Hepatic stellate cell (primary cell): ENCODE measurements around the gene BNIP2.

Experiments used
- DNase-seq: peaks from one replicate; pipeline ENCODE4 v3.0.0; 2011; ENCODE audit warnings: low spot score

The BNIP2 gene

GRCh38 chr15:59622289-59622688, 66.8 kb downstream of the BNIP2 start:
- DNase-seq = peak; percentile 27

GRCh38 chr15:59618406-59618805, 70.7 kb downstream of the BNIP2 start:
- DNase-seq = no peak

DNA sequence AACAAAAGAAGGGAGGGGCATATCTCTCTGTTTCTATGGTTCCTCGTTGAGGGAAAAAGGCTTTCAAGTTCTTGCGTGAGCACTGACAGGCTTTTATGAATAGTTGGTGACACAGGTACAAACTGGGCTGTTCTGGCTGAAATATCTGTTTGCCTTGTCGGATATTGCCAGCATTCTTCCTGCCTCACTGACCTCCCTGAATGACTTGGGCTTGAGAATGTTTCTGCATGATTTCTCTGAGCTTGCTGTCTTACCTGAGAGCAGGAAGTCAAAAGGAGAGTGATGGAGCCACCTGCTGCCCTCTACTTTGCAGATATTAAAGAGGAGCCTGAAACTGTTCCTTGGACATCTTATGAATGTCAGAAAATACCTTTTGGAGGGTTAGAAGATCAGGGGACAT, 72.7 kb downstream of the BNIP2 start:
- no peak for DNase-seq

- no peak for DNase-seq
Observed at GRCh38 chr15:59615661-59616060, 73.5 kb downstream of the BNIP2 start.

DNA sequence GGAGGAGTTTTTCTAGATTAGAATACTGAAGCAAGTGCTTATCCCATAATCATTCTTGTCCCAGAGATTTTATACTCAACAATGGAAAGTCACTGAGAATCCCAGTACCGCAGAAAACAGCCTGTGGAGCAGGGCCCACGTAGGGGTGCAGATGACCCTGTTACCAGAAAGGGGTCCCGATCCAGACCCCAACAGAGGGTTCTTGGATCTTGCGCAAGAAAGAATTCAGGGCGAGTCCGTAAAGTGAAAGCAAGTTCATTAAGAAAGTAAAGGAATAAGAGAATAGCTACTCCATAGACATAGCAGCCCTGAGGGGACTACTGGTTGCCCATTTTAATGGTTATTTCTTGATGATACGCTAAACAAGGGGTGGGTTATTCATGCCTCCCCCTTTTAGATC, 75.0 kb downstream of the BNIP2 start:
- DNase-seq = no peak

- no peak for DNase-seq
Observed at GRCh38 chr15:59611276-59612260, 77.6 kb downstream of the BNIP2 start, which contains the start of gene GCNT3. TSS of gene GCNT3 (plus strand) at chr15:59611783. CDS start at chr15:59618239, 6,456 bp downstream.

DNA sequence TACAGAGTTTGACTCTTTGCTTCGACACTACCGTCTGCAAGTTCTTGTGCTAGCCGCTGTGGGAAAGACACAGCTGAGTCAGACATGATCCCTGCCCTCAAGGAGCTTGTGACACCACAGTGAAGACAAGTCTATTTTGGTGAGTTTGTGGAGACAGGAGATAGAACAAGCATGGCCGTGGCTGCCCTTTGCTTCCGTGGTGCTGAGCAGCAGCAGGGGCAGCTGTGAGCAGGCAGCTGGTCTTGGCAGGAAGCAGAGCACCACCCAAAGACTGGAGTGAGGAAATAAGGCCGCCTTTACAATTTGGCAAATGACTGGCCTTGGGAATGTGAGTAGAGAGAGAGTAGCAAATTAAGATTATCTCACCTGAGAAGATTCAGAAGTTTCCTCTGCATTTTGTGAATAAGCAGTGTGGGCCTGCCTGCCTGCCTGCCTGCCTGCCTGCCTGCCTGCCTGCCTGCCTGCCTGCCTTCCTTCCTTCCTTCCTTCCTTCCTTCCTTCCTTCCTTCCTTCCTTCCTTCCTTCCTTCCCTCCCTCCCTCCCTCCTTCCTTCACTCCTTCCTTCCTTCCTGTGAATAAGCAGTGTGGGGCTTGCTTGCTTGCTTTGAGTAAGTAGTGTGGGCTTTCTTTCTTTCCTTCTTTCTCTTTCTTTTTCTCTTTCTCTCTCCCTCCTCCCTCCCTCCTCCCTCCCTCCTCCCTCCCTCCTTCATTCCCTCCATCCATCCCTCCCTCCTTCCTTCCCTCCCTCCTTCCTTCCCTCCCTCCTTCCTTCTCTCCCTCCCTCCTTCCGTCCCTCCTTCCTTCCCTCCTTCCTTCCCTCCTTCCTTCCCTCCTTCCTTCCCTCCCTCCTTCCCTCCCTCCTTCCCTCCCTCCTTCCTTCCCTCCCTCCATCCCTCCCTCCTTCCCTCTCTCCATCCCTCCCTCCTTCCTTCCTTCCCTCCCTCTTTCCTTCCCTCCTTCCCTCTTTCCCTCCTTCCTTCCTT, 79.1 kb downstream of the BNIP2 start:
- DNase-seq = no peak
